CD4-positive, alpha-beta T cell treated with Interleukin-21 for 1 hour (primary cell): Measurements from ENCODE around the gene CYGB.
"Not testable (repeated sequence)": the region's sequence is repeated elsewhere in the genome, so short reads cannot be mapped to it uniquely, and the experiment has no call there.

Experiments
- DNase-seq: peaks from one replicate; pipeline ENCODE4 v3.0.0-alpha.2; 2020

Gene CYGB

DNA sequence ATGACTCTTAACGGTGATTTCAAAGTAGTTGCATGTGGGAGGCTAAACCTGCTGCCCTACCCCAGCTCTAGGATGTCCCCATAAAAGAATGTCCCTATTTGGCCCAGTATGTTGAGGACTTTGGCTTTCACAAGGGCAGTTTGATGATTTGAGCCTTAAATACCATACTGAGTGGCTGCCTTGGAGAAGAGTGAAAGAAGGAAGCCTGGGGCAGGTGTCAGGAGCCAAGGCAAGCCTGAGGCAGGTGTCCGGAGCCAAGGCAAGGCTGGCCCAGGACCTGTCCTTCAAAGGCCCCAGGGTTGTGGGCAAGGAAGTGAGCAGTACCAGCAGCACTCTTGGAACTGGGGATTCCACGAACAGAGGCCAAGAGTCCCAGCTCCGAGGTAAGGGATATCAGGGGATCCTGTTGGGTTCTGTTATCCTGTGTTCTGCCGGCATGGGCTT lies 29.5 kb upstream of the CYGB start:
- no peak for DNase-seq

DNA sequence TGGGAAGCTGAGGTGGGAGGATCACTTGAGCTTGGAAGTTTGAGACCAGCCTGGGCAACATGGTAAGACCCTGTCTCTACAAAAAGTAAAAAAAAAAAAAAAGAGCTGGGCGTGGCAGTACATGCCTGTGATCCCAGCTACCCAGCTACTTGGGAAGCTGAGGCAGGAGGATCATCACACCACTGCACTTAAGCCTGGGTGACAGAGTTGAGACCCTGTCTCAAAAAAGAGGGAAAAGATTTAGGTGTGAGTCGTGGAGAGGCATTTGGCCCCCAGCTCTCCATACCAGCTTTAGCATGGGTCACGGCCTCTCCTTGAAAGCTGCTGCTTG lies 29.1 kb upstream of the CYGB start:
- DNase-seq = no peak

DNA sequence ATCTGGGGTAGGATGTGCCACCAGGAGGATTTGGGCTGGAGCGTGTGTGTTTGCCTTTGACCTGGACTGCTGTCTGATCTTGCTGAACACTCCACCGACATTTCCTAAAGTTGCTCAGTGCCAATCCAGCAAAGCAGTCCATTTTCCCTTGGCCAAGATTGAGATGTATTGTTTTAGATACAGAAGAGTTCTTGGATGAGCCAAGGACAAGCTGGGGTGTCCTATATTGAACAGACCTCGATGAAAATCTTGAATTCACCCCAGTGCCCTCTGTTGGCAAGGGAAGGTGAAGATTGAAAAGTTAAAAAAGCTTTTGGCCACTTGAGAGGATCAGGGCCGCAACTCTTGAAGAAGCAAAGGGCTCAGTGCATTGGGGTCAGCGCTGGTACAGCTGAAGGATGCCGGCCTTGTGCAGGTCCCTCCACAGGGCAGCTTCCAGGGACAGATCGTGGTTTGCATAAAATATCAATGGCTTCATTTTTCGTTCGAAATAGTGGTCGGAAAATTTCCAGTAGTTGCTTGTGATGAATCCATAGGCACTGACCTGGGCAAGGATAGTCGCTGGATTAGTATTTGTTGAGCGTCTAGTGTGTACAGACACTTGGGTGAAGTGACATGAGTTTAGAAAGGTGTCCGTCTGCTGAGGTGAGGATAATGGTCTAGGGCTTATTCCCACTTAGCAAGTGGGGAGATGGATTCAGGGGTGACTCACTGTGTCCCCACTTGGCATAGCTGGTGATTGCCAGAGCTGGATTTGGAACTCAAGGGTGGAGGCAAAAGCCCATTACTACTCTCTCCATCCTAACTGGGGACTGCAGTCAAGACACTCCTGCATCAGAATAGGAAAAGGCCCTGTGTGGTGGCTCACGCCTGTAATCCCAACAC lies 28.5 kb upstream of the CYGB start:
- DNase-seq = no peak

DNA sequence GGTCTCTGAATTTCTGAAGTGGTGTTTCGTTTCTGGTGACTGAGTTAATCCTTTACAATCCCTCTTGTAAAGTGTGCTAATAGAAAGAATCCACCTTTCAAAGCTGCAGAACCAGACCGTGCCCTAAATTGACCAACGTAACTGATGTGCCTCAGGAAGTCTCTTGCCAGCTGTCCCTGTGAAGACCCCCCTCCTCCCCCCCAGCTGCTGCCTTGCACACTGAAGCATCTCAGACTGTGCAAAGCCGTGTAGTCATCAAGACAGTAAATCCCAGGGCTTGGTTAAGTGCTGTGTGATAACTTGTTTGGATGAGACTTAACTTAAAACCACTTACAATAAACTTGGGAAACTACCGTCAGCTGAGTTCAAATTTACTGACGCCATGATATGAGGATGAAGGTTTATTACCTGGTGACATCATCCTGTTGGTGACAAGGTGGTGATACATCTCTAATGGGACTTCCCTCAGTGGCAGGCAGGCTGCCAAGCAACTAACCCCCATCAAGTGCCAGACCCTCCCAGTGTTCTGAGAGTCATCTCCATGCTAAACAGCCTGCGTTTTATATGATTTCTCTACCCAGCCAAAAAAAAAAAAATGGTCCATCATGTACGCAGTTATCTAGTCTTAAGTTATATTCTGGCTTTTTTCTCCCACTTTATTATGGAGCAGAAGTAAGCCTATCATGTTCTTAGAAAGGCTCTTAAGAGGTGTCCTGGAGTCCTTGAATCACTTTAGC lies 27.6 kb upstream of the CYGB start:
- not testable (repeated sequence) for DNase-seq

DNA sequence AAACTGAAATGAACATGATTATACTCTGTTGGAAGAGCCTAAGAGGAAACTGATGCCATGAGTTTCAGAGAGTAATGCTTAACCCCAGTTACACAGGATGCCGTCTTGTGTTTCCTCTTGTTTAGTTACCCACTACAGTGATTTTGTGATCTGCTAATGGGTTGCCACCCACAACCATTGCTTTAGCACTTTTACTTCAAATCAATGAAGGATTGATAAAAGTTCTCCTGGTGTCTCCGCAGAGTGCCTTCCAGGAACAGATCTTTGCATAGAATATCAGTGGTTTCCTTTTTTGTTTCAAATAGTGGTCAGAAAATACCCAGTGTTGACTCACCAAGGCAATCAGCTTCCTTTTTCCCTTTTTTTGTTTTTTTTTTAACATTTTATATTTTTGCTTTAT lies 25.9 kb upstream of the CYGB start:
- DNase-seq = peak; percentile 40

DNA sequence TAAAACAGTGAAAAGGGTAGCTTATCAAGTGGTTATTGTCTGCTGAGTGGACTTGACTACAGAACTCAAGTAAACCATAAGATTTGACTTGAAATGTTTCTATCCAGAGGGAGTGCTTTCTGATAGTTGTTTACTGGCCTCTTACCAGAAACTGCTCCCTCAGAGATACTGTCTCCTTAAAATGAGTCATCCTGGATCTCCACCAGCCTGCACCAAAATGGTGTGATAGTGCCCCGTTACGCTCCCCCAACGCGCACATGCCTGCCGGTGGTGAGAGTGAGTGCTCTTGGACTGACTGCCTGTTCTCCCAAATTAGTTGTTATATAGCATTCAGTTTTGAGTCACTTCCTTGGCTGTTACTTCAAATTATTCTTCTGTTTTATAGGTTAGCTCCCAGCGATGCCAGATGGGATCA lies 25.2 kb upstream of the CYGB start:
- no peak for DNase-seq

DNA sequence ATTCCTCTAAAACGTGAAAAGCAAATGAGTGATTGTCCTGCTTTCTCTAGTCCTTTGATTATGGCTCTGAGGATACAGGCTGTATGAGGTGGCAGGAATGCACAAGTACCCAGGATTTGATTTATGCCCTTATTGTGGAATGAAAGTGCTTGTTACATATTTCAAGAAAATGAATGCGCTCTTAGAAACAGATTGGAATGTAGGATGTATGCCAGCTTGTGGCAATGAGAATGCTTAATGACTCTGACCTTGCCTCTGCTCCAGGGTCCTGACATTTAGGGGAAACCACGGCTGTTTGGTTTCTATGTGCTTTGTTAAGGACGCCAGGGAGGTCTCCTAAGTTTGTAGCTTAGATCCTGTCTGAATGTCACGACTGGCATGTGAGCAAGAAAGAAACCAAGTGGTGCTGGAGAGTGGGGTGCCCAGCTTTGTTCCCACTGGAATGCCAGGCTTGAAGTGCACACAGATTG lies 24.3 kb upstream of the CYGB start:
- DNase-seq = no peak

DNA sequence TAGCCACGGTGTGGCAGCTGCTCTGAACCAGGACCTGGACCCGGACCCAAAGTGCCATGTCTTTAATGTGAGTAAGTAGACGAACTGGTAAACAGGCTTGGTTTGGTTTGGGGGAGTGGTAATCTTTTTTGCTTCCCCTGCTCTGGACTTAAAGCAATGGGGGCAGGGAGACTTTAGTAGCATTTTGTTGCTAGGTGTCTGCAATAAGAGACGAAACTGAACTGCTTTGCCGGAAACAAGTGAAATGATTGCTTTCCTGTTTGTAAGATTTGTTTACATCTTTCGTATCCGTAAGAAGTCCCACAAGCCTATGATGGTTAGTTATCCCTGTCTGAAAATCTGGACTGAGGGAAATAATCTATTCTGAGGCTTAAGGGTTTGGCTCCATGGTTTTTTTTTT lies 23.8 kb upstream of the CYGB start:
- peak; percentile 77 for DNase-seq

DNA sequence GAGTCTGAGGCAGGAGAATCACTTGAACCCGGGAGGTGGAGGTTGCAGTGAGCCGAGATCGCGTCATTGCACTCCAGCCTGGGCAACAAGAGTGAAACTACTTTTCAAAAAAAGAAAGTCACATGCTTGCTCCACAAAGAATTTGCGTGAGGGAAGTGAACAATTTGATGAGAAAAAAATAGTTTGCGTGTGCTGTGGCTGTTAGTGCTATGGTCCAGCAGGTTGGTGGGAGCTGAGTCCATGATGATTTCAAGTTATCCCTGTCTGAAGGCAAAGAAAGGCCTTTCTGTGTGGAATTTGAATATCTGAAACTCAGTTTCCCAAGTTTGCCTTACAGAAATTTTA lies 23.3 kb upstream of the CYGB start:
- peak; percentile 34 for DNase-seq

DNA sequence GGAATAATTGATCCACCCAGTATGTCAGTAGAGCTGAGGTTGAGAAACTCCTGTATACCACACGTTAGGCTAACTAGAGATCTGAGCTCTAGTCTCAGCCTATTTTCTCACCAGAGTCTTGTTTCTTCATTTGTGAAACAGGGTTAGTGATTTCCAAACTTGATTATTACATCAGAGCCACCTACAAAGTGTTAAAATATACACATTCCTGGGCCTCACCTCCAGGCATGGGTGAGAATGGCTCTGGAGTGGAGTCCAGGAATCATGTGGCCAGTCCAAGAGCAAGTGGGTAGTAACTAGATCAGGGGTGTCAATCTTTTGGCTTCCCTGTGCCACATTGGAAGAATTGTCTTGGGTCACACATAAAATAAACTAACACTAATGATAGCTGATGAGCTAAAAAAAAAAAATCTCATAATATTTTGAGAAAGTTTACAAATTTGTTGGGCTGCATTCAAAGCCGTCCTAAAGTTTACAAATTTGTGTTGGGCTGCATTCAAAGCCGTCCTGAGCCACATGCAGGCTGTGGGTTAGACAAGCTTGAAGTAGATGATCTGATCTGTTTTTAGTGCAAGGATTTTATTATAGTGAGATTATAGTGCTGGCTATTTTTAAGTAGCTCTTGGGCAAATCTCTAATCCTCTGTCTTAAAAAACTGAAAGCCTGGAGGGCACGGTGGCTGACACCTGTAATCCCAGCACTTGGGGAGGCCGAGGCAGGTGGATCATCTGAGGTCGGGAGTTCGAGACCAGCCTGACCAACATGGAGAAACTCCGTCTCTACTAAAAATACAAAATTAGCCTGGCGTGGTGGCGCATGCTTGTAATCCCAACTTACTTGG lies 22.7 kb upstream of the CYGB start:
- DNase-seq = no peak

DNA sequence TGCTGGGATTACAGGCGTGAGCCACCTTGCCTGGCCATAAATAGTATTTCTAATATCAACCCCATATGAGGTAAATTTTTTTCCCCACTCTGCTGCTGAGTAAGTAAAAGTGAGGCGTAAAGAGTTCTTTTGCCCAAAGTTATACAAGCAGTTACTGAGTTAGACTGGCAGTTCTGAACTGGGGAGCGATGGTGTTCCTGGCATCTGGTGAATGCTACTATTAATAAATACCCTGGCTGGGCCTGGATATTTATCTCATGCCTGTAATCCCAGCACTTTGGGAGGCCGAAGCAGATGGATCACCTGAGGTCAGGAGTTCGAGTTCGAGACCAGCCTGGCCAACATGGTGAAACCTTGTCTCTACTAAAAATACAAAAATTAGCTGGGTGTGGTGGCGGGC lies 22.0 kb upstream of the CYGB start:
- DNase-seq = not testable (repeated sequence)

DNA sequence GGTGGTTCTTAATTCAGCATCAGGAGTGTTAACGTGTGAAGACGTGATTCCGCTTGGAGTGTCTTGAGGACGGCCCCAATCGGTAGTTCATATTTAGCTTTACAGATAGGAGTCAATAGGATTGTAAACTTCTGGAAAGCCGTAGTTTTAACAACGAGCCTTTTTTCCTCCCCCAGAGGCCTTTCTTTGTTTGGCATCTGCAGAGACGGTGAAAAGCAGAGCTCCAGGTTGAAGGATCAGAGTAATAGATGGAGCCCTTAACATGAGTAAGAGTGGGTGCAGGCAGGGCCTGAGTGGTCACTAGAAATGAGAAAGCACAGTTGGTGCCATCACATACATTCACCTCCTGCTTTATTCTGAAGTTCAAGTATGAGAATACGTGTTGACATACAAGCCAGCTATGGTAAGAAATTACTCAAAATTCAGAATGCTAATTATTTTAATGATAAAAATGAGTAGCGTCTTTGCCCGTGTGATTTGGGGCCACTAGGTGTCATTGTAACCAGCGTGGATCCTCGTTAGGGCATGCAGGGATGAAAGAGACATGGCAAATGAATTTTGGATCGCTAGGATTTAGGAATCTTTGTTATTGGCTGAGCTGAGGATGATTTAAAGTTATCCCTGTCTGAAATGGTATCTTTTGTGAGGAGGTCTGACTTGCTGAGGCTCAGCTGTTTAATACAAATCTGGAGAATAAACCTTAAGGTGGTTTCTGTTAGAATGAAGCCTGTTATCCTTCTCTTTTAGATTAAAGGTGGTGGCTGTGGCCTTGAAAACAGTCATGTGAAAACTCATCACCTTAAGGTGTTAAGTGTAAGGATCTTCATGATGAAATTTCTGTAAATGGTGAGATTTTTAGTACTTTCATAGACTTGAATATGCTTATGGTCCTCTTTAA lies 20.9 kb upstream of the CYGB start:
- peak; percentile 52 for DNase-seq

DNA sequence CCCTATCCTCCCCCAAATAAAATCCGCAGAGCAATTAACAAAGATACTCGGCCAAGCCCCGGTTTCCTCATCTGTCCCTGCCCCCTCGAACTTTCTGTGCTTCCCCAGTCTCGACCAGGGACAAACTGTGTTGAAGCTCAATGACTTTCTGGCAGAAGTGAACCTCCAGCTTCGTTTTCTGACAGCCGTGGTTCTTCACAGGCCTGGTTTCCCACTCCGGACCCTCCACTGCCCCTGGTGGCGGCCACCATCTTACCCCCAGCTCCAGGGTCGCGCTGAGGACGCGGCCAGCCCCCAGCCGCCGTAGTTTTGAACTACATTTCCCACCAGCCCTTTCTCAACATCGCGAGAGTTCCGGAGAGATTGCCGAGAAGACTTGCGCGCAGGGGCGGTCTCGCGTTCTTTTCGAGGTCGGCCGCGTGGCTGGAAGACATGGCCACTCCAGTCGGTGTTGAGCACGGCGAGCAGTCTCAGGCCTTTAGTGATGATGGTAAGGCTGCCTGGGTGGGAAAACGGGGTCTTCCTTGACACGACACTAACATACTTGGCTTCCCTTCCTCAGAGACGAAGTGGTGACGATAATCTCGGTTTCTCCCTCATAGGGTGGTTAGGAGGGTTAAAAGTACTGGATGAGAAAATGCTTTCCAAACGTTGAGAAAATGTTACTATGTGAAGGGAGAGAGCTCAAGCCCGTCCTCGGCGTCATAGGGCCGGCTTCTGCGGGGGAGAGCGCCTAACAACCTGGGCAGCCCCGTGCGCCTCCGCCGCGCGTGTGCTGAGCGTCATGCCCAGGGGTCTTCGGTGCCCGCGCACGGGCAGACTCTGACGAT lies 20.1 kb upstream of the CYGB start:
- peak; percentile 98 for DNase-seq

DNA sequence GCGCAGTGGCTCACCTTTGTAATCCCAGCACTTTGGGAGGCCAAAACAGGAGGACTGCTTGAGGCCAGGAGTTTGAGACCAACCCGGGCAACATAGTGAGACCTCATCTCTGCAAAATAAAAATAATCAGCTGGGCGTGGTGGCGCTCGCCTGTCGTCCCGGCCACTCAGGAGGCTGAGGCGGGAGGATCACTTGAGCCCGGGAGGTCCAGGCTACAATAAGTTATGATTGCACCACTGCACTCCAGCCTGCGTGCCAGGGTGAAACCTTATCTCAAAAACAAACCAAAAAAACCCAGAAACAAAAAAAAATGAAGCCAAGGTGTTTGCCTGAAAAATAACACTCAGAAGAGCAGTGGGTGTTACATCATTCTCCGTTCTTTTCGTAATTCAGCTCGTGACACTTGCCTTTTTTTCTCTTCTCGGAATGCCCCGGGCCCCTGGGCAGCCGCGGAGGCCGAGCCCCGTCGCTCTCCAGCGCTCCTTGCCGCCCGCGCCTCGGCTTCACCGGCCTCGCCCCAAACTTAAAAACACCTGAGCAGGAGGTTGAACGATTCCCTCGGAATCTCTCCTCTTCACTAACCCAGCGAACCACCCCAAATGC lies 19.4 kb upstream of the CYGB start:
- peak; percentile 74 for DNase-seq

DNA sequence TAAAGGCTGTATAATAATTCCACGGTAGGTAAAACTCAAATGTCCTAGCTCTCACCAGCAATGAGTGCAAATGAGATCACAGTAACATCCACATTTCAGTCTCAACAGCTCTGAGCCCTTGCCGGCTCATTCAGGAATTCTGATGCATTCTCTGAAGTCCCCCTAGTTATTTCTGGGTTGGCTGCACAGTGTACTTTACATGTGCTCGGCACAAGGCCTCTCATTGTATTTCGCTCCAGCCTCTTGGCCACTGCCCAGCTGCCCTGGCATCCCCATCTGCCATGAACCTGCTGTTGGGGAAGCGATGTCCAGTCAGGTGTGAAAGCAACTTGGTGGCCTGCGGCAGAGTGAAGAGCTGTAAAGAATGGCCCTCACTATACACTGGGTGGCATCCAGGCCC lies 16.6 kb upstream of the CYGB start:
- DNase-seq = no peak

DNA sequence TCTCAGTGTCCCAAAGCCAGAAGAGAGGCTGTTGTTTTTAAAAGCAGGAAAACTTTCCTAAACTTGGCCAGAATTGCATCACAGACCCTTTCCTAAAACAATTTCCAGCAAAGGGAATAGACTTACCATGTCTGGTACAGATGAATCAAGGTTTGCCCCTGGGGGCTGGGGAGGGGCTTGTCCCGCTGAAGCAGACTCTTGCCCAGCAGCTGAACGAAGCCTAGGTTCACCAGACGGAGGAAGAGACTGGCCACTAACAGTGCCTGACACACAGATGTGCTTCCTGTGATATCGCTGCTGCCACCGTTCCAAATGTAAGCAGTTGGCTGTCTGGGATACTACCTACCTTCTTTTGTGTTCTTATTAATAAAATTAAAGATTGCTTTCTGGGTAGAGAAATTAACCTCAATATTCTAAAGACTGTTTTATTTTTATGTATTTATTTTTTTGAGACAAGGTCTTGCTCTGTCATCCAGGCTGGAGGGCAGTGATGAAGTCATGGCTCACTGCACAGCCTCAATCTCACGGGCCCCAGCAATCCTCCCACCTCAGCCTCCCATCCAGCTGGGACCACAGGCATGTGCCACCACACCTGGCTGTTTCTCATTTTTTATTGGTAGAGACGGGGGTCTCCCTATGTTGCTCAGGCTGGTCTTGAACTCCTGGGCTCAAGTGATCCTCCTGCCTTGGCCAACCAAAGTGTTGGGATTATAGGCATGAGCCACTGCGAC lies 15.8 kb upstream of the CYGB start:
- DNase-seq = no peak

DNA sequence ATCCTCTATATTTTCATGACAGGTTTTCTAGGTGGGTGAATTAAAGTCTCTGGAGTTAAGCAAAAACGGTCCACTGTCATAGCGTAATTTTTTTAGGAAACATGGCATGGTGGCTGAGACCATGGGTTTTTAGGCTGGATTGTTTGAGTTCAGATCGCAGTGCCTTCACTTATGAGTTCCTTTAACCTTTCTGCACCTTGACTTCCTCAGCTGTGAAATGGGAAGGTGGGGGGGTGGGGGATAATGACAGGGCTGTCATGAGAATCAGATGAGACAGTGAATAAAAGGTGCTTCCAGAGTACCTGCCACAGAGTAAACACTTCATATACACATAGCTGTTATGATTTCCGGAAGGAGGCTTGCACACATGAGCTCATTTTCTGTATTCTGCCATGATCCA lies 14.2 kb upstream of the CYGB start:
- DNase-seq = no peak

DNA sequence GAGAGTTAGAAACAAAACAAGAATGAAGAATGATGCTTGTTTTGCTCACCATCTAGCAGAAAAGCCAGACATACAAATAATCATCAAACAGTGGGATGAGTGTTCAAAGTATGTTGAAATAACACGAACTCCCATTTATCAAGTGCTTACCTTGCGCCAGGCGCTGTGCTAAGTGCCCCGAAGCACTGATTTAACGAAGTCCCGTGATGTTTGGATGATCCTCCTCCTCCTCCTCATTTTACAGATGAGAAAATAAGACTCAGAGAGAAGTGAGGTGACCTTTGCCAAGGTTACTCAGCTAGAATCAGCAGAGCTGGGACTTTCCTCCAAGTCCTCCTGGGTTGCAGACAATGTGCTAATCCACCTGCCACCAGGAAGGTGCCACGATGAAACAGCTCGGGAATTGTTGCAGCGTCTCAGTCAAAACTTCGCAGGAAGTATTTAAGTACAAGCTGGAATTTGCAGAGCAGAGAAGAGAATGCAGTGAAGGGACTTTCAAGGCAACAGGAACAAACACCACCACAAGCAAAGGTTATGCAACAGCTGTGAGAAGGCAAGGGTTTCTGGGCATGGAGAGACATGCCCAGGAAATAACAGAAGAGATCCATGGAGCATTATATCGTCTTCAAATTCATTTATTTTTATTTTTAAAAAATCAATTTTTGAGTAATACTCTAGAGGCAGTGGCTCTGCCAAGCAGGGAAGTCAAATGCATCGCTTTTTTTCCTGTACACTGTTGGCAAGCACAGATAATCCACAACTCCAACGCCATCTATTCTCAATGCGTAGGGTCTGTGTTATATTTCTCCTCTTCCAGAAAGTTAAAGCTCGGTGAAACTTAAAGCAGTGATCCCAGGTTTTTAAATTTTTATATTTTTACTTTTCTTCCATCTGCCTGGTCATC lies 13.5 kb upstream of the CYGB start:
- no peak for DNase-seq

DNA sequence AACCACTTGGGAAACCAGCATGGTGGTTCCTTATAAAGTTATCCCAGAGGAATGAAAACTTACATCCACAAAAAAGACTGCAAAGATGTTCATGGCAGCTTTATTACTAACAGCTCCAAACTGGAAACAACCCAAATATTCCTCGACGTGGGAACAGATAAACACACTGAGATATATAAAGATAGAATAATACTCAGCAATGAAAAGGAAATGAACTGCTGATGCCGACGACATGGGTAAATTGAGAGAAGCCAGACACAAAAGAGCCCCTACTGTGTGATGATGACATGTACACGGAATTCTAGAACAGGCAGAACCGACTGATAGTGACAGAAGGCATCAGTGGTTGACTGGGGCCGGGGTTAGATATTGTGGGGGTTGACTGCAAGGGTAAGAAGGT lies 12.0 kb upstream of the CYGB start:
- no peak for DNase-seq
